Measurements from ENCODE around the gene PCNX3.

The PCNX3 gene

GRCh38 chr11:65640483-65641296 is 25.1 kb downstream of the PCNX3 start:
- no peak overlapping the region for H3K4me3 ChIP-seq (ENCODE audit: low read depth, low read length)
- DNase-seq (ENCODE audit: low read depth) = no peak
- TF ChIP-seq CTCF (conservative IDR thresholded peaks at IDR 0.05; ENCODE audit: low read depth, low read length) = no peak

GRCh38 chr11:65641297-65642013 is 25.9 kb downstream of the PCNX3 start:
- TF ChIP-seq CTCF (conservative IDR thresholded peaks at IDR 0.05; ENCODE audit: low read depth, low read length) = no peak
- H3K4me3 ChIP-seq (ENCODE audit: low read depth, low read length) = no peak overlapping the region
- DNase-seq (ENCODE audit: low read depth) = no peak

- no peak for DNase-seq (ENCODE audit: low read depth)
- H3K4me3 ChIP-seq (ENCODE audit: low read depth, low read length) = no peak overlapping the region
- no peak for TF ChIP-seq CTCF (conservative IDR thresholded peaks at IDR 0.05; ENCODE audit: low read depth, low read length)
Observed at GRCh38 chr11:65642014-65642671, 26.6 kb downstream of the PCNX3 start.

- peak; percentile 20 for DNase-seq (ENCODE audit: low read depth)
- H3K4me3 ChIP-seq (ENCODE audit: low read depth, low read length) = no peak overlapping the region
- TF ChIP-seq CTCF (conservative IDR thresholded peaks at IDR 0.05; ENCODE audit: low read depth, low read length) = no peak
Observed at GRCh38 chr11:65643971-65644370, 28.4 kb downstream of the PCNX3 start.

- H3K4me3 ChIP-seq (ENCODE audit: low read depth, low read length) = no peak overlapping the region
- DNase-seq (ENCODE audit: low read depth) = no peak
- no peak for TF ChIP-seq CTCF (conservative IDR thresholded peaks at IDR 0.05; ENCODE audit: low read depth, low read length)
Observed at GRCh38 chr11:65644837-65645236, 29.3 kb downstream of the PCNX3 start.

- DNase-seq (ENCODE audit: low read depth) = peak; percentile 65
- H3K4me3 ChIP-seq (ENCODE audit: low read depth, low read length) = no peak overlapping the region
- TF ChIP-seq CTCF (conservative IDR thresholded peaks at IDR 0.05; ENCODE audit: low read depth, low read length) = no peak
Observed at GRCh38 chr11:65645710-65646109, 30.1 kb downstream of the PCNX3 start.

Data from choroid plexus epithelial cell (primary cell).